ENCODE results near the gene INSIG1.

Gene INSIG1

DNA sequence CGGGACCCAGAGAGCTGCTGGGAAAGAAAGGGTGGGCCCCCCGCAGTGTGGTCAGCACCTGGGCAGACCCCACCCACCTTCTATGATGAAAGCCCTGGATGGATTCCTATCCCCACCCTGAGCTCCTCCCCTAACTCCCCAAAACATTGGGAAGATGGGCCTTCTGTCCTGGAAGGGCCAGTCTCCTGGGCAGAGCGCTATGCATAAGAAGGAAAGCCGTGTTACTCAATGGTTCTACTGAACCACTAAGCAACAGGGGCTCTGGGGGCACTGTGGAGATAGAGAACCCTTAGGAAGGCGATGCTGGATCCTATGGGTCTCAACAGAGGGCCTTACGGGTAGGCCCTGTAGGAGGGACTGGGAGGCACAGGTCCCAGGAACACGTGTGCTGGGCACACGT, 30.7 kb upstream of the INSIG1 start:
- no peak for DNase-seq

- DNase-seq, result no peak
Observed at GRCh38 chr7:155267436-155267835, 30.2 kb upstream of the INSIG1 start.

- DNase-seq, result no peak
Observed at GRCh38 chr7:155268211-155268610, 29.5 kb upstream of the INSIG1 start.

- DNase-seq, result no peak
Observed at GRCh38 chr7:155268921-155269650, 28.6 kb upstream of the INSIG1 start.

DNA sequence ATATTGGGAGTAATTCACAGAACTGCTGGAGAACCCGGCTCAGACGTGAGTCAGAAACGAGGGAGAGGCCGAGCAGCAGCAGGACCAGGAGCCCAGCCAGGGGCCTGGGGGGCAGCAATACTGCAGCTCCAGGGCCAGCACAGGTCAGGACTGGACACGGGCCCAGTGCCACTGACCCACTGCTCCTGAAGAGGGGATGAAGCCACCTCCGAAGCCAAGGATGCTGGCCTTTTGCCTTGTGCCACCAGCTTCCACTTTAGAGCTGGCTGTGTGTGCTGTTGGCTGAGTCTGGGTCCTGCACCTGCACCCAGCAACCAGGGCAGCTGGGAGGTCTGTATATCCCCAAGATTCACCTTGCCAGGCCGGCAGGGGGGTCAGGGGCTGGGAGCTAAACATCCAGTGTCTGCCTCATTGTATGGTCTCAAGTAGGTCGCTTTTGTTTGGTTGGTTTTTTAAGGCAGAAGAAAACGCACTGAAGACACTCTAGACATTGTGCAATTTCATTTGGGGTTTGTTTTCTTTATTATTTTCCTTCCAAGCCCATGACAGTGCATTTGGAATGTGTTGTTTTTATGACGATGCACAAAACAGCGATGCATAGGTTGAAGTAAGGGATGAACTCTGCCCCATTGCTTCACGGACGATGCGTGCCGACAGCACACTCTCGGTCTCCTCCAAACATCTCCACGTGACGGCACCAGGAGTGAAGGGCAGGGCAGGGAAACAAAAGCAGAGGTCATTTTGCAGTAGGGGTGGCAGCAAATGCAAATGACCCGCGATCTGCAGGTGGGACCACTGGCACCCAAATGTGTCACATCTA, 27.7 kb upstream of the INSIG1 start:
- no peak for DNase-seq

GRCh38 chr7:155270861-155271260, 26.8 kb upstream of the INSIG1 start:
- no peak for DNase-seq

DNA sequence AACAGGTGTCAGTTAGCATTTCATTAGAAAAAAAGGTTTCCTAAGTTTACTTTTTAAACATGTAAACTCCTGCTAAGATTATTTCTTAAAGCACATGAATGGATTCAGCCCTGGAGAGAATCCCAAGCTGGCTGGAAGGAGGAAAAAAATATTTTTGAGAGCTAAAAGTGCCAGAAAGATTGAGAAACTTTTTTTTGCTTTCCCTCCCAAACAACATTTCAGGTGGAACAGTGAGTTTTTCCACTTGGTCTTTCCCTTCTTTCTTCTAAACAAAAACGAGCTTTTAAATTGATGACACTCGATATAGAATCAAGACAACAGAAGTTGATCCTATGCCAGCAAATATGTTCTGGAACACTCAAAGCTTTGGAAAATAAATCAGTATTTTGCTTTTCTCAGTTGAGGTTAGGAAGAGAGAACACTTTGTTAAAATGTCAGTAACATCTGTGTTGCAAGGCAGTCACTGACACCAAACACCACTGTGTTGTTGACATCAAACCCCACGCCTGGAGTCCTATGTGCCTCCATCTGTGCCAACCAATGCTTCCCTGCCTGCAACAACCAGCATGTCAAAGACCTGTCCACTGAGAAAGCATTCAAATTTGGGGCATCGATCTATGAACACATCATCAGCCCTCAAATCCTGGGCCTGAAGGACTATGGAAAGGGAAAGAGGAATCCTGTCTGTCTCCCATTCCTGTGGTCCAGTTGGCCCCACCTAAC, 22.9 kb upstream of the INSIG1 start:
- DNase-seq, result peak; percentile 34

- no peak for DNase-seq
Observed at GRCh38 chr7:155276042-155276799, 21.5 kb upstream of the INSIG1 start.

DNA sequence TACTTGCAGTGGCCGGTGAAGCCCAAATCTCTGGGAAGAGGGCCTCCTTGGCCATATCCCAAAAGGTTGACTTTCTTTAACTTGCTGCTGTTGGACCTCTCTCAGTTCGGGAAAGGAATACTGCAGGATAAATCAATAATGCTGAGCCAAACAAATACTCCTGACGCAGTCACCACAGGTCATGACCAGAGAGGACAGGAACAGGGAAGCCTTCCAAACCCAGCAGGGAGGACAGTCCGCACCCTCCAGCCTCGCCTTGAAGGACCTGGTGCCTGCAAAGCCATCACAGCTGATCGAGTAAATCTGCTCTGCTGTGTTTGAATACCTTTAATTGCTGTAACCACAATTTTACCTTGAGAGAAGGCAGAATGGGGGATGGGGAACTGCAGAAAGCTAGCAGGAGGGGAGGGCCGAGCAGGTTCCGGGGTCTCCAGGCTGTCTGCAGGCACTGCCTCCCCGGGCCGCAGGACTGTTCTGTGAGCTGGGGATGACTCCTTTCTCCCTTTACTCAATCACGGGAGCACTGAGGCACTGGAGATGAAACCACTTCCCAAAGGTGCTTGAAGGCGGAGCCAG, 20.8 kb upstream of the INSIG1 start:
- no peak for DNase-seq

DNA sequence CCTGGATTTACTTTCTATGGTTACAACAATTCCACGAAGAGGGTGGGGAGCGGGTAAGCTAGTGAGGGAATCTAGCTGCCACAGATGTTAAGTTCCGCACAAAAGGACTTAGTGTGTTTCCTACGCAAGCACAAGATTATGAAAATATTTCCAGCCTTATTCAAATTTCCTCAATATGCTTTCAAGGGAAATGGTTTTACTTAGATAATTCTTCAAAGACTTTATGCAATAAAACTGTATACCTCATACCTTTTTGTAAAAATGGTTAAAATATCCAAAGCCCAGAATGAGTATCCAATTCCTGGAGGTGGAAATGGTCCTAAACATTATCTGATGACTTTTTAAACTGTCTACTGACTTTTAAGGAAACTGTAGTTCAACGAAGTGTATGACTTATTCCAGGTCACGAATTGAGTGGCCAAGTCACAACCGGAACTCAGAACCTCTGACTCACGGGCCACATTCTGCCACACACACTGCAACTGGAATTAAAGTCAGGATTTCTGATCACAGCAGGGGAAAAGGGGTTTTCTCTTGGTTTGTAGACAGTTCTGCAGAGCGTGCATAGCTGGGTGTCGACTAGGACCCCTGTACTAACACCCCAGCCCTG, 20.2 kb upstream of the INSIG1 start:
- DNase-seq, result no peak

DNA sequence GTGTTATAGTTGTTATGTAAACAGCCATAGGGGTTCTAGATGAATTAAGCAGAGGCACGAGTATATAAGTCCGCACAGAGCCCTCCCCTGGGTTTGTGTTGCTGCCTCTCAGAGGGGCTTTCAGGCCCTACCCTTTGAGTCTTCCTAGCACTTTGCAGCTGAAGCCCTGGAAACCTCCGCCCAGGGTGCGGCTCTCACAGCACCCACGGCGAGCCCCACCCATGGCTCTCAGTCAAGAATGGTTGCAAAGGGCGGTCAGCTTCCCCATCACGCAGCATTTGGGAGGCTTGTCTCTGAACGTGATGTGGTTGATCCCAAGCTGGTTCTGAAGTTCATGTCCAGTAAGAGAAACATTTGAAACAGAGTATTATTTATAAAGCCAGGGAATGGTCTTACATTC, 18.8 kb upstream of the INSIG1 start:
- DNase-seq, result no peak

DNA sequence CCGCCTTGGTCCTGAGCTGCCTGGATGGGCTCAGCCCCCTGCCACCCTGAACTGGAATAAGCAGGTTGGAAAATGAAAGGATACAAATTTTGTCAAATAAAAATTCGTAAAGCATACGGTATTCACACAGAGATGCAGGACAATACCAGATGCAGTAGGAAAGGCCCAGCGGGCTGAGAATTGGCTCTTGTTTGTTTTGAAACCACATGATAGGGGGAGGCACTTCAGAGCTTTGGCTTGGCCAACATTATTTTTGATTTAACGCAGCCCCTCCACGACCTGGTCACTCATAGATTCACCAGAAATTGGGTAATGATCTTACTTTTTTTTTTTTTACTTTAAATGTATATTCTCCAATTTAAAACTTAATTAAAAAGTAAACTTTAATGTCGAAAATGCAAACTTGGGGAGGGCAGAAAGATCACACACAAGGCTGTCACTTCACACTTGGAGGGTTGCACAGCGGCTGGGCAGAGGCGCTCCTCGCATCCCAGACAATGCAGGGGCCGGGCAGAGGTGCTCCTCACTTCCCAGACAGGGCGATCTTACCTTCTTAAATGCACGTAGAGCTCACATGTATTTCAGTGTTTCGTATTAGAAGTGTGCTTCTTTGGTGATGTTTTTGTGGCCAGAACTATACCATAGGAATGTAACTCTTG, 17.8 kb upstream of the INSIG1 start:
- no peak for DNase-seq

GRCh38 chr7:155280446-155281397, 17.0 kb upstream of the INSIG1 start:
- DNase-seq, result no peak

- DNase-seq, result no peak
Observed at GRCh38 chr7:155281398-155281969, 16.2 kb upstream of the INSIG1 start.

- DNase-seq, result no peak
Observed at GRCh38 chr7:155282671-155283070, 15.0 kb upstream of the INSIG1 start.

DNA sequence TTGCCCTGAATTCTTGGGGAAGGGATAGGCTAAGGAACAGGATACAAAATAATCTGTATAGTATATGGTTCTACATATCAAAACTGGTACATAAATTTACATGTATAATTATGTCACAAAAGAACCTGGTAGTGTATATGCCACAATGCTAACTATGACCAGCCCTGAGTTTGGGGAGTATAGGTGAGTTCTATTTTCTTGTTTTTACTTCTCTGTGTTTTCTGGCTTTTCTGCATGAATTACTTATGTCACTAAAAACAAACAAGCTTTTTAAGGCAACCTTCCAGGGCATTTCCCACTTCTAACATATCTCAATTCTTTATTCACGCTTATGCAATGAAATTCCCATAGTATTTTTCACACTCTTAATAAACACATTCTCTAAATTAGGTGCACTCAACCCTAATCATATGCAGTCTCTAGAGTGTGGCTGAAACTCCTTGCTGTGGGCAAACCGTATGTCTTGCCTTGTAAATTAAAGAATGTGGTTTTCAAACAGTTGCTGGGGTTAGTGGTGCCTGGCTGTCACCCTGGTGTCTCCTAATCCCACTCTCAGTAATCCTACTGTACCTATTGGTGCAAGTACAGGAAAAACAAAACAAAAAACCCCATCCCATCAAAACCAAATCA, 14.0 kb upstream of the INSIG1 start:
- no peak for DNase-seq

DNA sequence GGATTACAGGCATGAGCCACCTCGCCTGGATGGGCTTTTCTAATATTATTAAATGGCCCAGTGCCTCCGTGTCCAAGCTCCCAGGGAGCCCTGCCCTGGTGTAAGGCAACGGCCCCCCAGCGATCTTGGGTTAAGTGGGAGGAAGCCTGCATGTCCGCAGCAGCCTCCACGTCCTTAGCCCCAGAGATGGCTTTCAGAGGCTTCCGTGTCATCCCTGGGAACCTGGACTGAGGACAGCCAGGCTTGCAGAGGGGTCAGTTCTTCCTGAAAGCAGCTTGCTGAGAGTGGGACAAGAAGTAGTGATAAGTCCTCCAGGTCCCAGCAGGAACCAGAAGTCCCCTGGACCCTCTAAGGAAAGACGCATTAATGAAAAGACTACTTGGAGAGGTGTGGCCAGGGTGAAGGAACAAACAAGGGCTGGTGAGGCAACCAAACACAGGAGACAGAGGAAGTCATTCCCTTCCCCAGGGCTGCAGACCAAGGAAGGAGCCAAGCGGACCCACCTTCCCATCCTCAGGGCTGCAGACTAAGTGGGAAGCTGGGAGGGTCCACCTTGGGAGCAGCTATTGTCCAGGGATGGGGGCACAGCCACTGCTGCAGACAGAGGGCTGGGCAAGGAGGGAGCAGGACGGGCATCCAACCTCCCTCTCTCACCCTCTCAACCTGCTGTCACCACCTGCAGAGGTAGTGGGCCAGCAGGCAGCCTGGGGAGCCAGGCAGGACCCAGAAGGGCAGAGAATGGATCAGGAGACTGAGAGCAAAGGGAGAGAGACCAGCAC, 13.0 kb upstream of the INSIG1 start:
- DNase-seq, result no peak

- no peak for DNase-seq
Observed at GRCh38 chr7:155285423-155285822, 12.3 kb upstream of the INSIG1 start.

- no peak for DNase-seq
Observed at GRCh38 chr7:155285833-155286232, 11.8 kb upstream of the INSIG1 start.

Measured in NCI-H2171 treated with DMSO at 0.1 percent for 48 hours (cell line).